ENCODE data around the gene TTC19. TPM values are rescaled to one million over a fixed set of nuclear protein-coding genes. Genes with fewer than 3 reads are reported as not detected.

TTC19 gene
- total RNA-seq, 2 donors from 2014 or later = 44.5 to 55.2 TPM

- intact Hi-C loops (cut with DNase I) = no loop called here
- Histone ChIP-seq H3K9me3 (no peaks in the 10 kb centered on the region), H3K4me3 (no peak overlapping the region), H3K9ac (ENCODE audit: low read depth in 2 of 2, low read length in 2 of 2) (no peak overlapping the region), H3K36me3 (peaks cover 4% of the 10 kb centered on the region), H3K4me1 (no peaks in the 10 kb centered on the region), H3K27me3 (no peaks in the 10 kb centered on the region), H3K27ac (no peak overlapping the region)
- DNase-seq = no peak
- TF ChIP-seq, protein P1, sequence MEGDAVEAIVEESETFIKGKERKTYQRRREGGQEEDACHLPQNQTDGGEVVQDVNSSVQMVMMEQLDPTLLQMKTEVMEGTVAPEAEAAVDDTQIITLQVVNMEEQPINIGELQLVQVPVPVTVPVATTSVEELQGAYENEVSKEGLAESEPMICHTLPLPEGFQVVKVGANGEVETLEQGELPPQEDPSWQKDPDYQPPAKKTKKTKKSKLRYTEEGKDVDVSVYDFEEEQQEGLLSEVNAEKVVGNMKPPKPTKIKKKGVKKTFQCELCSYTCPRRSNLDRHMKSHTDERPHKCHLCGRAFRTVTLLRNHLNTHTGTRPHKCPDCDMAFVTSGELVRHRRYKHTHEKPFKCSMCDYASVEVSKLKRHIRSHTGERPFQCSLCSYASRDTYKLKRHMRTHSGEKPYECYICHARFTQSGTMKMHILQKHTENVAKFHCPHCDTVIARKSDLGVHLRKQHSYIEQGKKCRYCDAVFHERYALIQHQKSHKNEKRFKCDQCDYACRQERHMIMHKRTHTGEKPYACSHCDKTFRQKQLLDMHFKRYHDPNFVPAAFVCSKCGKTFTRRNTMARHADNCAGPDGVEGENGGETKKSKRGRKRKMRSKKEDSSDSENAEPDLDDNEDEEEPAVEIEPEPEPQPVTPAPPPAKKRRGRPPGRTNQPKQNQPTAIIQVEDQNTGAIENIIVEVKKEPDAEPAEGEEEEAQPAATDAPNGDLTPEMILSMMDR (IDR thresholded peaks at IDR 0.05) = no peak
These were observed 38.0 kb downstream of the TTC19 start for GRCh38 chr17:16037636-16038035.

DNA sequence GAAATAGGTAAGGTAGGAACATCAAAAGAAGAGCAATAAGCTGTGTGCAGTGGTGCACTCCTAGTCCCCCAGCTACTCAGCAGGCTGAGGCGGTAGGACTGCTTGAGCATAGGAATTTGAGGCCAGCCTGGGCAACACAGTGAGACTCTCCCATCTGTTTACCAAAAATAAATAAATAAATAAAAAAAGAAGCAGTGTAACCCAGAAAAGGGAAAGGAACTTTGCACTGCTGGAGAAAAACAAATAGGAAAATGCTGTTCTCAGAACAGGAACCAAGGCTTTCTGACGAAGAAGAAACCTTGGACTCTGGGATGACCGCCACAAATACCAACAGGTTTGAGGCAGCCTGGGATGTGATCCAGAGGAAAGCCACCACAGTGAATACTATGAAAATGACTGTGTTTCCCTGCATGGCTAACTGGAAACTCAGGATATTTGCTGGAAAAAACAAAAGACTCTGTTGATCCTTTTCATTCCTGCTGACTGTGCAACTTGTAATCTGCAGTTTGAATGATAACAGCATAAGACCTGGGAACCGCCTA is 41.2 kb downstream of the TTC19 start:
- DNase-seq = peak; percentile 31
- no peak overlapping the region for H3K9ac ChIP-seq (ENCODE audit: low read depth in 2 of 2, low read length in 2 of 2)
- peaks cover 4% of the 10 kb centered on the region for H3K36me3 ChIP-seq

DNA sequence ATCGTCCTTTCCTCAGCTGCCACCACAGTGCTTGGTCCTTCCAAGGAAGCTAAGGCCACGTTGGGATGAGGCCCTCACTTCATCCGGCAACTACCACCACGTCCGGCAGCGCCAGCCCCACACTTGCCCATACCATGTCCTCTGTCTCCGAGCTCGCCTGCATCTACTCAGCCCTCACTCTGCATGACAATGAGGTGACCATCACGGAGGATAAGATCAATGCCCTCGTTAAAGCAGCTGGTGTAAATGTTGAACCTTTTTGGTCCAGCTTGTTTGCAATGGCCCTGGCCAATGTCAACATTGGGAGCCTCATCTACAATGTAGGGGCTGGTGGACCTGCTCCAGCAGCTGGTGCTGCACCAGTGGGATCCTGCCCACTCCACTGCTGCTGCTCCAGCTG is 44.9 kb downstream of the TTC19 start:
- no peaks in the 10 kb centered on the region for H3K4me1 ChIP-seq
- intact Hi-C loops (cut with DNase I) = no loop called here

More for the DNA sequence above, 41.2 kb downstream of the TTC19 start:
- Histone ChIP-seq H3K4me3 (no peak overlapping the region), H3K27me3 (no peaks in the 10 kb centered on the region), H3K4me1 (no peaks in the 10 kb centered on the region), H3K27ac (no peak overlapping the region), H3K9me3 (no peaks in the 10 kb centered on the region)
- TF ChIP-seq, protein P1 (IDR thresholded peaks at IDR 0.05) = no peak
- intact Hi-C loops (cut with DNase I) = no loop called here

DNA sequence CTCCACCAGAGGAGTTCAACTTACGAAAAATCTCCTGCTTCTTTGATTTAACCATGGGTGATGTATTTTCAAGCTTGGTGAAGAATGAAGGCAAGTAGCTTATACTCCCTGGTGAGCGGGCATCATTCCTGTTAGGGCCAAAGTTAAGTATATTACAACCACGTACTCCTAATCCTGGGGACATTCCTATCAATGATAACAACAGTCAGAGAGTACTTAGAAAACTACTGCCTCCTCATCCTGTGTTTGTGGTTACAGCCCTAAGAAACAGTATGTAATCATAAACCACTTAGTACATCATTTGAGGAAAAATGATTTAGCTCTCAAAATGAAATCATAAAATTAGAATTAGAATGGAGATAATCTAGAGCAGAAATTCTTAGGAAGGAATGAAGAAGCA is 47.3 kb downstream of the TTC19 start:
- H3K9me3 ChIP-seq = no peaks in the 10 kb centered on the region
- DNase-seq = no peak
- H3K4me1 ChIP-seq = no peaks in the 10 kb centered on the region
- no peak overlapping the region for H3K4me3 ChIP-seq
- H3K27me3 ChIP-seq = no peaks in the 10 kb centered on the region
- H3K27ac ChIP-seq = no peak overlapping the region
- TF ChIP-seq, protein P1 (IDR thresholded peaks at IDR 0.05) = no peak
- peaks cover 12% of the 10 kb centered on the region for H3K36me3 ChIP-seq
- intact Hi-C loops (cut with DNase I) = no loop called here
- H3K9ac ChIP-seq (ENCODE audit: low read depth in 2 of 2, low read length in 2 of 2) = no peak overlapping the region

More for the DNA sequence above, 44.9 kb downstream of the TTC19 start:
- H3K36me3 ChIP-seq = peaks cover 16% of the 10 kb centered on the region
- TF ChIP-seq, protein P1 (IDR thresholded peaks at IDR 0.05) = no peak
- no peaks in the 10 kb centered on the region for H3K27me3 ChIP-seq
- H3K4me3 ChIP-seq = no peak overlapping the region
- DNase-seq = no peak
- no peaks in the 10 kb centered on the region for H3K9me3 ChIP-seq
- H3K9ac ChIP-seq (ENCODE audit: low read depth in 2 of 2, low read length in 2 of 2) = no peak overlapping the region
- H3K27ac ChIP-seq = no peak overlapping the region

GRCh38 chr17:16048811-16049449 is 49.3 kb downstream of the TTC19 start:
- TF ChIP-seq, protein P1 (IDR thresholded peaks at IDR 0.05) = no peak
- H3K9me3 ChIP-seq = no peaks in the 10 kb centered on the region
- no peaks in the 10 kb centered on the region for H3K27me3 ChIP-seq
- no peak overlapping the region for H3K9ac ChIP-seq (ENCODE audit: low read depth in 2 of 2, low read length in 2 of 2)
- H3K4me1 ChIP-seq = no peaks in the 10 kb centered on the region
- H3K36me3 ChIP-seq = peaks cover 12% of the 10 kb centered on the region
- intact Hi-C loops (cut with DNase I) = no loop called here
- no peak overlapping the region for H3K4me3 ChIP-seq
- H3K27ac ChIP-seq = no peak overlapping the region
- DNase-seq = no peak

All from colonic mucosa (tissue), 4 donors.